GM18520 (cell line): Measurements from ENCODE around the gene KRT37.

Experiments
- ATAC-seq: cut with Tn5 transposase; IDR thresholded peaks from one replicate; pipeline ENCODE4 v1.9.1; 2021; ENCODE audit not compliant: unreplicated experiment

The KRT37 gene

DNA sequence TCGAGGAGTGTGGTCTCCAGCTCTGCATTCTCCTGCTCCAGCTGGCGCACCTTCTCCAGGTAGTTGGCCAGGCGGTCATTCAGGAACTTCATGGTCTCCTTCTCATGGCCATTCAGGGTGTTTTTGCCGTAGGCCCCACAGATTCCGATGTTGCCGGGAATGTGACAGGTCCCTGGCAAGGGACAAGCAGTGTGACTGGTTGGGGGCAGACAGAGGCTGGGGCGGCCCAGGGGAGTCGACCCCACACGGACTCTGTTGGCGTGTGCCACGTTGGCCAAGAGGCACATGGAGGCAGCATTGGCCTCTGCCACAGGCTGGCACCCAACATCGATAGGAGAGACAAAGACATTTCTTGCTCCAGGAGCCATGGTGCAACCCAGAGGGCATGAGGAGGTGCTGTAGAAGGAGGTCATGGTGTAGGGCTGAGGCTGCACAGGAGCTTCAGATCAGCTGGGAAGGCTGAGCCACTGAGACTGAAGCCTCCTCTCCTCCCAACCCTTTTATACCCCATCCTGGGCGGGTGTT, at the start of gene KRT37:
KRT37 (minus strand) TSS at position 475 of the 525 bp plus-strand sequence; CDS start at position 413, 62 bp downstream.
- ATAC-seq, result no peak

GRCh38 chr17:41468346-41468745, 44.0 kb upstream of the KRT37 start:
- ATAC-seq, result no peak

- no peak for ATAC-seq
Measured at GRCh38 chr17:41467561-41467960, 43.2 kb upstream of the KRT37 start.

DNA sequence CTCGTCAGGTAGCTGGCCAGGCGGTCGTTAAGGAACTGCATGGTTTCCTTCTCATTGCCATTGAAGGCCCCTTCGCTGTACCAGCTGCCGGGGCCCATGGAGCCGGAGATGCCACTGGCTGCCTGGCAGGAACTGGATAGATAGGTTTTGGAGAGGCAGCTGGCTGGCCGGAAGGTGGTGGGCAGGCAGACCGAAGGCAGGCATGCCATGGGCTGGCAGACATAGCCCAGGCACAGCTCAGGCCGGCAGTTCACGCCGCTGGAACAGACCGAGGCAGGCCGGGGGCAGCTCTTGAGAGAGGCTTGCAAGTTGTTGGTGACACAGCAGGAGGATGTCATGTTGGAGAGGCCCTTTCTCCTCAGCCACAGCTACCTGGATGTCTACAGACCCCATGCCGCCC, 42.6 kb upstream of the KRT37 start, which contains the start of gene KRT32:
KRT32 (minus strand) TSS at position 399 of the 400 bp plus-strand sequence; CDS start at position 338, 61 bp downstream.
- ATAC-seq, result no peak

- ATAC-seq, result no peak
Measured at GRCh38 chr17:41464682-41465081, 40.3 kb upstream of the KRT37 start.

- no peak for ATAC-seq
Measured at GRCh38 chr17:41464173-41464572, 39.8 kb upstream of the KRT37 start.

GRCh38 chr17:41463746-41464145, 39.4 kb upstream of the KRT37 start:
- ATAC-seq, result no peak

DNA sequence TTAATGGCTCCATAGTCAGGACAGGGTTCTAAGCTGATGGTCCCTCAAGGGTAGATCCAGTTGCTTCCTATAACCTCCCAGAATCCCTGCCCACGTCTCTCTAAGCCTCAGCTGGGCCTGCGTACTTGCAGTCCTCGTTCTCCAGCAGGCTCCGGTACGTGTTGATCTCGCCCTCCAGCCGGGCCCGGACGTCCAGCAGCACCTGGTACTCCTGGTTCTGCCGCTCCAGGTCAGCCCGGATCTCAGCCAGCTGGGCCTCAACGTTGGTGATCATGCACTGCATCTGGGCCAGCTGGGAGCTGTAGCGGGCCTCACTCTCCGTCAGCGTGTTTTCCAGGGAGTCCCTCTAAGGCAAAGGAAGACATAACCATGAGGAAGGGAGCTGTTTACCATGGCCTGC, 38.3 kb upstream of the KRT37 start:
- no peak for ATAC-seq

DNA sequence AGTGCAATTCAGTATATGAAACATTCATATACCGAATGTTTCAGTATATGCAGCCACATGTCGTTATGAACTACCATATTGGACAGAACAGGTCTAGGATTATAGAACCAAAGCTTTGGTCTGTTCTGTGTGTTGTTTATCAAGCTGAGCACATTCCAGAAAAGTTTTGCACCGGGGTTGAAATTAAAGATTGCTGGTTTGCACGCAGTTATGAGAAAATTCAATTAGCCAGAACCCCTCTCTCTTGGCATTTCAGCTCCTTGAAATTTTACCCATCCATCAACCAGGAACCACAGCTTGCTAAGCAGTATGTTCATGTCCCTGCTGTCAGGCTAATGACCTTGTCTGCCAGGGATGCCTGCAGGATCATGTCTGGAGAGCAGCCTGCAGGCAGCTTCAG, 33.3 kb upstream of the KRT37 start:
- no peak for ATAC-seq

- ATAC-seq, result no peak
Measured at GRCh38 chr17:41456204-41456603, 31.8 kb upstream of the KRT37 start.

GRCh38 chr17:41455236-41455635, 30.9 kb upstream of the KRT37 start:
- no peak for ATAC-seq

DNA sequence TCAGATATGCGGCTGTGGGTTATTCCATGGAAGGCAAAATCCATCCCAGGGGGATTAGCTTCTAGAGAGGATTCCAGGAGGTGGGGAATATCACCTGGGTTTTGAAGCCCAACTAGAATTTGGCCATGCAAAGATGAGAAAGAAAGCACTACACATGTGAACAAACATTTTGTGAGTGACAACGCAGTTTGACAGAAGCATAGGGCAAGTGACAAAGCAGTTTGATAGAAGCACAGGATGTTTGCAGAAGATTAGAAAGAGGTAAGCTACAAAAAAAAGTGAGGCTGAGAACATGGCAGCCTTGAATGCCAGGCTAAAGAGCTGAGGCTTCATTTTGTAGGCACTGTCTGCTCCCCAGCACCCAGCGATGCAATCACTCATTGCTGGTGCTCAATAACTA, 28.7 kb upstream of the KRT37 start:
- ATAC-seq, result no peak

DNA sequence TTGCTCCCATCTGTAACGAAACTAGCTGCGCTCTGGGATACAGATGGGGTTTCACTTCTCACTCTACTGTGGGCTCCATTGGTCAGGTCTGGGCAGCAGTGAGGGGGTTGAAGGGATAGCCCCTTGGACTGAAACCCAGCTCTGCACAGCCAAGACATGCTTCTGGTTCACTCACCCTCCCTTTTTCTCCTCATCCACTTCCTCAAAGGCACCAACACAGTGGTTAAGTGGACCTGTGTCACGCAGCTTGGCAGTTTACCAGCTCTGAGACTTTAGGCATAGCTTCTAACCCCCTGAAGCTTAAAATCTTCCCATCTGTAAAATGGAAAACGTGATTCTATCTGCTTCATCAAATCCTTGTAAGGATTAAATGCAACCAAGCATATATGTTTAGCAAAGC, 27.9 kb upstream of the KRT37 start:
- ATAC-seq, result no peak

- no peak for ATAC-seq
Measured at GRCh38 chr17:41451154-41451728, 26.9 kb upstream of the KRT37 start.

- ATAC-seq, result no peak
Measured at GRCh38 chr17:41449008-41449407, 24.6 kb upstream of the KRT37 start.

GRCh38 chr17:41448506-41448905, 24.1 kb upstream of the KRT37 start:
- no peak for ATAC-seq

- ATAC-seq, result no peak
Measured at GRCh38 chr17:41446806-41447205, 22.4 kb upstream of the KRT37 start.

GRCh38 chr17:41444640-41445039, 20.3 kb upstream of the KRT37 start:
- ATAC-seq, result no peak

DNA sequence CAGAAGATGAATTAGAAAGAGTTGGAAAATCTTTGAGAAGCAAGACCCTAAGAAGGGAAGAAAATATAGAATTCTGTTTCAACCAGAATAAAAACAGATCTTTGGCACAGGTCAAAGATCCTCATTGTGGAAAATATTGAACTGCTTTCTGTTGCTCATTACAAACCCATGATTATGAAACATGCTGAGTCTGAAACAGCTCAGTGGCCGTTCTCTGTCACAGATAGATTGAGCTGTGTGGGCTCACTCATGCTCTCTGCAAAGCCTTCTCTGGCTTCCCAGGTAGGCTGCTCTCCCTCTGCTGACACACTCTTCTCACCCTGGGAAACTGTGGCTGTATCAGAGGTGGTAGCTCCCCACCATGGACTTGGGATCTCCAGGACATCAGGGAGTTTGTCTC, 19.8 kb upstream of the KRT37 start:
- no peak for ATAC-seq

DNA sequence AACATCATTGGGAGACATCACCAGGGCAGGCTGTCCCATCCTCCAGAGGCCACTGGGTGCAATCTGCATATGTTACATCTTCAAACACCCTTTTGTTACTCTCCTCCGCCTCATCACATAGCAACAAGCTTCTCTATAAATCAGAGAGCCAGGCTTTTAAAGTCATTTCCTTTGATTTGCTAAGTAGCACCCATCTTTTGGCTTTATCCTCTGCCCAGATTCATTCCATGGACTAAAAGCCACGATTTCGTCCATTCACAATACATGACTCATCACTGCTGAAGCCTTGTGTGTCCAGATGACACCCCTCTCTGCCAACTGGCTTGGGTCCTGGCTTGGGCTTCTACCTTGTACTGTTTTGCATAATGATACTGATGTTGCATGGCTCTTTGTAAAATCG, 18.4 kb upstream of the KRT37 start:
- ATAC-seq, result no peak

GRCh38 chr17:41440531-41441033, 16.2 kb upstream of the KRT37 start, which contains the start of gene KRT38:
Gene KRT38, minus strand, starts transcription at chr17:41440983. Its CDS starts 62 bp downstream, at chr17:41440921.
- no peak for ATAC-seq

DNA sequence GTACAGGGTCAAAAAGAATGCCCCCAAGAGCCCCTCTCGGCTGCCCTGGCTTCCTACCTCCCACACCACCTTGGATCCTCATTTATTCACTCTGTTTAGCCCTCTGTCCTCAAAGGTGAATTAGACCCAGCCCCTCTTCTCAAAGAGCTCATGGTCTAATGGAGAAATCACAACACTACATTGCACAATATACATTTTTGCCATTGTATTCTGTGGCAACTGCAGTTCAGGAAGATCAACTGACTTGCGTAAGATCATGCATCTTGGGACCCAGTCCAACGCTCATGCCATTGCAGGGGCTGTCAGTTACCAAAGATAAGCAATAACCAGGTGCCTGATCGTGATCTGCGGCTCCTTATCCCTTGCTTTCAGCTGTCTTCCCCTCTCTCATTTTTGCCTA, 15.0 kb upstream of the KRT37 start:
- ATAC-seq, result no peak

DNA sequence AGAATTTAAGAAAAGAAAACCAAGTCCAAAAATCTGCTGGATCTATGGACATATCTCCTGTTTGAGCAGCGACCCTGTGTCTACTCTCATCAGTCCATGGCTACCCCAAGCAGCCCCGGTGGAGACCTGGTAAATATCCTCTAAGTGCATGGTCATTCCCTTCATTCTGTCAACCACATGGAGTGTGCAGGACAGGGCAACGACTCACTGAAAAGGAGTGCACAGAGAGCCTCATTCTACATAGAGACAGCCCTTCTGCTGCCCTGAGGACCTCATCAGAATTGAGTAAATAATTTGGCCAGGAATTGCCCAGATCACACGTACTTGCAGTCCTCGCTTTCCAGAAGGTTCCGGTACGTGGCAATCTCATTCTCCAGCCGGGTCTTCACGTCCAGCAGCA, 13.4 kb upstream of the KRT37 start:
- no peak for ATAC-seq
